Measurements from ENCODE around the gene GBP2.

- TF ChIP-seq CTCF (conservative IDR thresholded peaks at IDR 0.05; ENCODE audit: low read length) (no peak), EZH2phosphoT487 (IDR thresholded peaks at IDR 0.05; ENCODE audit: borderline replicate concordance, low read depth, low read length) (no peak)
These were observed 4.3 kb downstream of the GBP2 start for GRCh38 chr1:89121641-89122040.
